PC-9 (cell line): ENCODE results near the gene RNU5B-1. TPM values are rescaled to one million over a fixed set of nuclear protein-coding genes. Genes with fewer than 3 reads are reported as not detected.

Experiments used
- BruUV-seq: library from RNA; stranded (reverse); fragments of 400-500 nt; replicated peaks from 2 replicates; lab custom pipeline; 2021; lab: Mats Ljungman, UMichigan
- CTCF ChIA-PET: fragments of 300-600 bp; sonication (Branson Sonifier 250); formaldehyde crosslinking; loops from one replicate; lab custom pipeline; 2022; ENCODE audit warnings: antibody characterized with exemption; lab: Charles Lee
- POLR2A ChIA-PET: fragments of 300-600 bp; sonication (Branson Sonifier 250); formaldehyde crosslinking; loops from one replicate; lab custom pipeline; 2022; ENCODE audit warnings: antibody characterized with exemption; ENCODE audit not compliant: unreplicated experiment; lab: Charles Lee
- DNase-seq, 2 experiments: peaks; one replicate each; pipeline versions ENCODE4 v3.0.0 to v3.0.0-alpha.2; 2015 to 2022; ENCODE audit warnings: mixed read lengths in 1 of 2
- H2AFZ ChIP-seq: fragments of 200-600 bp; sonication (generic); 2 replicates; pipeline ENCODE4 v1.8.1; 2017; ENCODE audit warnings: antibody characterized with exemption
- H3F3A ChIP-seq: fragments of 200-600 bp; sonication (generic); 2 replicates; pipeline ENCODE4 v1.8.1; 2017; ENCODE audit warnings: antibody characterized with exemption, mild to moderate bottlenecking, low read depth; ENCODE audit not compliant: insufficient read depth
- H3K27ac ChIP-seq: fragments of 200-600 bp; sonication (generic); 2 replicates; pipeline ENCODE4 v1.6.1; 2016; ENCODE audit warnings: mixed run types
- H3K27me3 ChIP-seq: fragments of 200-600 bp; sonication (generic); 2 replicates; pipeline ENCODE4 v1.6.1; 2016; ENCODE audit warnings: low read depth, mixed run types; ENCODE audit not compliant: insufficient read depth
- H3K36me3 ChIP-seq: fragments of 200-600 bp; sonication (generic); 2 replicates; pipeline ENCODE4 v1.6.1; 2016; ENCODE audit warnings: low read depth, mixed run types
- H3K4me1 ChIP-seq: fragments of 200-600 bp; sonication (generic); replicated peaks from 2 replicates; pipeline ENCODE4 v1.6.1; 2016; ENCODE audit warnings: mixed run types; ENCODE audit not compliant: insufficient read depth
- H3K4me2 ChIP-seq: fragments of 200-600 bp; sonication (generic); 2 replicates; pipeline ENCODE4 v1.6.1; 2017; ENCODE audit warnings: mixed run types
- H3K4me3 ChIP-seq: fragments of 200-600 bp; sonication (generic); 2 replicates; pipeline ENCODE4 v1.6.1; 2016; ENCODE audit warnings: mixed run types
- H3K79me2 ChIP-seq: fragments of 200-600 bp; sonication (generic); 2 replicates; pipeline ENCODE4 v1.6.1; 2017; ENCODE audit warnings: low read depth, mixed run types
- H3K9me2 ChIP-seq: fragments of 200-600 bp; sonication (generic); 2 replicates; pipeline ENCODE4 v1.8.1; 2017; ENCODE audit warnings: mild to moderate bottlenecking; ENCODE audit not compliant: insufficient read depth
- H3K9me3 ChIP-seq: fragments of 200-600 bp; sonication (generic); 2 replicates; pipeline ENCODE4 v1.8.1; 2016; ENCODE audit warnings: low read depth; ENCODE audit not compliant: insufficient read depth
- H4K20me1 ChIP-seq: fragments of 200-600 bp; sonication (generic); 2 replicates; pipeline ENCODE4 v1.8.1; 2017; ENCODE audit not compliant: insufficient read depth
- EZH2 ChIP-seq: fragments of 200-600 bp; sonication (generic); IDR thresholded peaks from 2 replicates; pipeline ENCODE4 v1.8.0; 2017; ENCODE audit warnings: antibody characterized with exemption, low read depth
- intact Hi-C: fragments of 100-400 bp; cut with micrococcal nuclease; formaldehyde crosslinking; loops from one replicate; pipeline ENCODE4 v1.10.0; 2022; ENCODE audit not compliant: unreplicated experiment
- total RNA-seq: library from RNA; stranded (reverse); gene quantifications from 2 replicates; pipeline ENCODE4 v1.2.3, GENCODE V29; 2021
- TF ChIP-seq, protein P1 (sequence below): fragments of 200-600 bp; sonication (generic); conservative IDR thresholded peaks from 2 replicates; pipeline ENCODE4 v1.6.1; 2017; ENCODE audit warnings: mixed run types, antibody characterized with exemption, mild to moderate bottlenecking, moderate library complexity

RNU5B-1 gene
- total RNA-seq, 1 experiment from 2014 or later = not detected

- TF ChIP-seq, protein P1, sequence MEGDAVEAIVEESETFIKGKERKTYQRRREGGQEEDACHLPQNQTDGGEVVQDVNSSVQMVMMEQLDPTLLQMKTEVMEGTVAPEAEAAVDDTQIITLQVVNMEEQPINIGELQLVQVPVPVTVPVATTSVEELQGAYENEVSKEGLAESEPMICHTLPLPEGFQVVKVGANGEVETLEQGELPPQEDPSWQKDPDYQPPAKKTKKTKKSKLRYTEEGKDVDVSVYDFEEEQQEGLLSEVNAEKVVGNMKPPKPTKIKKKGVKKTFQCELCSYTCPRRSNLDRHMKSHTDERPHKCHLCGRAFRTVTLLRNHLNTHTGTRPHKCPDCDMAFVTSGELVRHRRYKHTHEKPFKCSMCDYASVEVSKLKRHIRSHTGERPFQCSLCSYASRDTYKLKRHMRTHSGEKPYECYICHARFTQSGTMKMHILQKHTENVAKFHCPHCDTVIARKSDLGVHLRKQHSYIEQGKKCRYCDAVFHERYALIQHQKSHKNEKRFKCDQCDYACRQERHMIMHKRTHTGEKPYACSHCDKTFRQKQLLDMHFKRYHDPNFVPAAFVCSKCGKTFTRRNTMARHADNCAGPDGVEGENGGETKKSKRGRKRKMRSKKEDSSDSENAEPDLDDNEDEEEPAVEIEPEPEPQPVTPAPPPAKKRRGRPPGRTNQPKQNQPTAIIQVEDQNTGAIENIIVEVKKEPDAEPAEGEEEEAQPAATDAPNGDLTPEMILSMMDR = no peak
- no peak for TF ChIP-seq EZH2
- intact Hi-C loops = no loop called here
These were observed 5.5 kb downstream of the RNU5B-1 start for GRCh38 chr15:65309882-65310418.

DNA sequence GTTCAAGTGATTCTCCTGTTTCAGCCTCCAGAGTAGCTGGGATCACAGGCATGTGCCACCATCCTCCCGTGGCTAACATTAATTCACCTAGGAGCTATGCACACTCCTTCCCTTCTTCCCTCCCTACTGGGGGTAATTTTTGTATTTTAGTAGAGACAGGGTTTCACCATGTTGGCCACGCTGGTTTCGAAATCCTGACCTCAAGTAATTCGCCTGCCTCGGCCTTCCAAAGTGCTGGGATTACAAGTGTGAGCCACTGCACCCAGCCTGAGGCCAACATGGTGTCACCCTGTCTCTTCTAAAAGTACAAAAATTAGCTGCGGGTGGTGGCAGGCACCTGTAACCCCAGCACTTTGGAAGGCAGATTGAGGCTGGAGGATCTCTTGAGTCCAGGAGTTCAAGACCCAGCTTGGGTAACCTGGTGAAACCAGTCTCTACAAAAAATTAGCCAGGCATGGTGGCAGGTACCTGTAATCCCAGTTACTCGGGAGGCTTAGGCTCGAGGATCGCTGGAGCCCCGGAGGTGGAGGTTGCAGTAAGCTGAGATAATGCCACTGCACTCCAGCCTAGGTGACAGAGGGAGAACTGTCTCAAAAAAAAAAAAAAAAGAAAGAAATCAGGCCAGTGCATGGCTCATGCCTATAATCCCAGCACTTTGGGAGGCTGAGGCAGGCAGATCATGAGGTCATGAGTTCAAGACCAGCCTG is 6.1 kb downstream of the RNU5B-1 start:
- no peaks in the 10 kb centered on the region for H4K20me1 ChIP-seq
- BruUV-seq = no TSS peak
- no peak overlapping the region for H3K27ac ChIP-seq
- H3K4me2 ChIP-seq = no peak overlapping the region
- H3K9me3 ChIP-seq = no peaks in the 10 kb centered on the region
- no peaks in the 10 kb centered on the region for H3K27me3 ChIP-seq
- H3K36me3 ChIP-seq = no peaks in the 10 kb centered on the region
- no peak for DNase-seq
- H3K4me3 ChIP-seq = no peak overlapping the region
- no peak overlapping the region for H2AFZ ChIP-seq
- POLR2A ChIA-PET = no interaction called here
- CTCF ChIA-PET = interaction anchor here (0.6 to 0.7 kb wide), 2 partner anchors 58 to 792 kb away, joined by 8 read pairs; no protein-coding TSS in a partner anchor
- peaks cover 7% of the 10 kb centered on the region; the same call in 1 of the 2 replicates for H3F3A ChIP-seq
- intact Hi-C loops = no loop called here
- TF ChIP-seq, protein P1 = no peak
- TF ChIP-seq EZH2 = no peak
- H3K4me1 ChIP-seq = no peaks in the 10 kb centered on the region
- H3K79me2 ChIP-seq = no peaks in the 10 kb centered on the region
- no peaks in the 10 kb centered on the region for H3K9me2 ChIP-seq

More at GRCh38 chr15:65309882-65310418, 5.5 kb downstream of the RNU5B-1 start:
- POLR2A ChIA-PET = no interaction called here
- Histone ChIP-seq H3K4me2 (no peak overlapping the region), H3K4me1 (peaks cover 4% of the 10 kb centered on the region; the same call in 1 of the 2 replicates), H3K9me2 (no peaks in the 10 kb centered on the region), H4K20me1 (no peaks in the 10 kb centered on the region), H3K9me3 (no peaks in the 10 kb centered on the region), H3K79me2 (no peaks in the 10 kb centered on the region), H3F3A (peaks cover 14% of the 10 kb centered on the region; the same call in 1 of the 2 replicates), H3K27me3 (no peaks in the 10 kb centered on the region), H3K27ac (no peak overlapping the region), H3K4me3 (no peak overlapping the region), H3K36me3 (no peaks in the 10 kb centered on the region), H2AFZ (no peak overlapping the region)
- BruUV-seq = no TSS peak
- no peak for DNase-seq
- CTCF ChIA-PET = no interaction called here

- H3K4me3 ChIP-seq = no peak overlapping the region
- H3K27ac ChIP-seq = no peak overlapping the region
- no peaks in the 10 kb centered on the region for H3K27me3 ChIP-seq
- no peaks in the 10 kb centered on the region for H3K36me3 ChIP-seq
- no peak for DNase-seq
- H2AFZ ChIP-seq = no peak overlapping the region
- no peaks in the 10 kb centered on the region for H4K20me1 ChIP-seq
- ChIA-PET POLR2A (no interaction called here), CTCF (no interaction called here)
- H3K79me2 ChIP-seq = no peaks in the 10 kb centered on the region
- no peaks in the 10 kb centered on the region for H3K9me3 ChIP-seq
- TF ChIP-seq, protein P1 = no peak
- TF ChIP-seq EZH2 = no peak
- H3F3A ChIP-seq = no peaks in the 10 kb centered on the region
- H3K9me2 ChIP-seq = no peaks in the 10 kb centered on the region
- H3K4me1 ChIP-seq = no peaks in the 10 kb centered on the region
- H3K4me2 ChIP-seq = no peak overlapping the region
- intact Hi-C loops = no loop called here
- no TSS peak for BruUV-seq
These were observed 7.3 kb downstream of the RNU5B-1 start for GRCh38 chr15:65311760-65312159.
